Measurements from ENCODE around the gene BTNL9. TPM values are rescaled to one million over a fixed set of nuclear protein-coding genes. Genes with fewer than 3 reads are reported as not detected.
A peak's percentile ranks its signal among the peaks of the same experiment; 100 is the strongest.

Gene BTNL9
- total and polyA plus RNA-seq, 12 donors: 16.0 to 254 (median 31.0) TPM

GRCh38 chr5:181069767-181070491 is 29.9 kb downstream of the BTNL9 start:
- TF ChIP-seq CTCF (IDR thresholded peaks at IDR 0.05): no peak
- Histone ChIP-seq H3K36me3 (no peaks in the 10 kb centered on the region), H3K27me3 (peaks cover 0 to 71% (median 40%) of the 10 kb centered on the region in 7 donors), H3K9me3 (peaks cover 0 to 3% (median 0%) of the 10 kb centered on the region in 11 donors), H3K27ac (no peak overlapping the region), H3K4me3 (peak overlapping the region in 4 of 10 donors; percentile 3 to 19 (median 8)), H3K4me1 (no peaks in the 10 kb centered on the region)
- intact Hi-C loops (cut with DNase I): no loop called here
- ATAC-seq (peak in 3 of 8 donors; percentile 31 to 67 (median 45)), DNase-seq (peak in 1 of 2 donors; percentile 35)
- 31 to 36% methylated on average over 26 of the region's 26 CpGs for WGBS, 2 donors

GRCh38 chr5:181070523-181070922 is 30.5 kb downstream of the BTNL9 start:
- TF ChIP-seq CTCF (IDR thresholded peaks at IDR 0.05): no peak
- 60 to 63% methylated on average over 14 of the region's 14 CpGs for whole genome bisulfite sequencing, 2 donors
- H3K4me3 ChIP-seq: no peak overlapping the region
- H3K36me3 ChIP-seq: no peaks in the 10 kb centered on the region
- H3K27me3 ChIP-seq: peaks cover 0 to 66% (median 36%) of the 10 kb centered on the region in 7 donors
- intact Hi-C loops (cut with DNase I): no loop called here
- peaks cover 0 to 3% (median 0%) of the 10 kb centered on the region in 11 donors for H3K9me3 ChIP-seq
- no peak for DNase-seq
- peak in 1 of 8 donors; percentile 22 for ATAC-seq
- no peak overlapping the region for H3K27ac ChIP-seq
- no peaks in the 10 kb centered on the region for H3K4me1 ChIP-seq

- Histone ChIP-seq H3K4me3 (no peak overlapping the region), H3K36me3 (no peaks in the 10 kb centered on the region), H3K27ac (no peak overlapping the region), H3K27me3 (peaks cover 0 to 61% (median 35%) of the 10 kb centered on the region in 7 donors), H3K9me3 (peaks cover 0 to 4% (median 0%) of the 10 kb centered on the region in 11 donors), H3K4me1 (no peaks in the 10 kb centered on the region)
- ATAC-seq (no peak), DNase-seq (no peak)
- 63% methylated on average over 6 of the region's 6 CpGs for WGBS, 2 donors
- intact Hi-C loops (cut with DNase I): no loop called here
- TF ChIP-seq CTCF (IDR thresholded peaks at IDR 0.05): no peak
These were observed 31.2 kb downstream of the BTNL9 start for GRCh38 chr5:181071257-181071656.

GRCh38 chr5:181076920-181077319 is 36.9 kb downstream of the BTNL9 start:
- peaks cover 0 to 32% (median 7%) of the 10 kb centered on the region in 11 donors for H3K9me3 ChIP-seq
- no peak for DNase-seq

More at GRCh38 chr5:181076920-181077319, 36.9 kb downstream of the BTNL9 start:
- no peaks in the 10 kb centered on the region for H3K36me3 ChIP-seq
- H3K27ac ChIP-seq: no peak overlapping the region
- H3K27me3 ChIP-seq: peaks cover 0 to 22% (median 15%) of the 10 kb centered on the region in 7 donors
- TF ChIP-seq CTCF (IDR thresholded peaks at IDR 0.05): no peak
- intact Hi-C loops (cut with DNase I): no loop called here
- H3K4me3 ChIP-seq: no peak overlapping the region
- ATAC-seq: no peak
- H3K4me1 ChIP-seq: no peaks in the 10 kb centered on the region
